ENCODE results near the gene CXCR2. TPM values are rescaled to one million over a fixed set of nuclear protein-coding genes. Genes with fewer than 3 reads are reported as not detected.
"Not testable (repeated sequence)": the region's sequence is repeated elsewhere in the genome, so short reads cannot be mapped to it uniquely, and the experiment has no call there.

CXCR2 gene
- total RNA-seq, 1 experiment from 2014 or later = not detected

DNA sequence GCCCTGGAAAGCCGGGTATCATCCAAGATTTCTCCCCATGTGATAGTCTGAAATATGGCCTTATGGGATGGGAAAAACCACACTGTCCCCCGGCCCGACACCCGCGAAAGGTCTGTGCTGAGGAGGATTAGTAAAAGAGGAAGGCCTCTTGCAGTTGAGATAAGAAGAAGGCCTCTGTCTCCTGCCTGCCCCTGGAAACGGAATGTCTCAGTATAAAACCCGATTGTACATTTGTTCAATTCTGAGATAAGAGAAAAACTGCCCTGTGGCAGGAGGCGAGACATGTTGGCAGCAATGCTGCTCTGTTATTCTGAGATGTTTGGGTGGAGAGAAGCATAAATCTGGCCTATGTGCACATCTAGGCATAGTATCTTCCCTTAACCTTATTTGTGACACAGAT lies 30.0 kb upstream of the CXCR2 start:
- Histone ChIP-seq H3K79me2 (ENCODE audit: low read depth) (no peaks in the 10 kb centered on the region), H3K27ac (no peak overlapping the region), H2AFZ (no peak overlapping the region), H3K36me3 (ENCODE audit: low read depth) (no peaks in the 10 kb centered on the region), H3K4me2 (no peak overlapping the region), H3F3A (ENCODE audit: insufficient read depth, low read depth) (no peaks in the 10 kb centered on the region), H3K4me1 (replicated peaks; ENCODE audit: insufficient read depth) (no peaks in the 10 kb centered on the region), H3K9me3 (ENCODE audit: insufficient read depth, low read depth) (no peaks in the 10 kb centered on the region), H3K9me2 (ENCODE audit: insufficient read depth) (peaks cover 4% of the 10 kb centered on the region; the same call in 1 of the 2 replicates), H3K27me3 (ENCODE audit: insufficient read depth, low read depth) (peaks cover 50% of the 10 kb centered on the region), H3K4me3 (no peak overlapping the region), H4K20me1 (ENCODE audit: insufficient read depth) (no peaks in the 10 kb centered on the region)
- ChIA-PET POLR2A (ENCODE audit: unreplicated experiment) (no interaction called here), CTCF (no interaction called here)
- no TSS peak for BruUV-seq (replicated peaks)
- intact Hi-C loops (cut with micrococcal nuclease; ENCODE audit: unreplicated experiment) = no loop called here
- no peak for DNase-seq
- no peak for TF ChIP-seq EZH2 (IDR thresholded peaks at IDR 0.05; ENCODE audit: low read depth)
- TF ChIP-seq CTCF (conservative IDR thresholded peaks at IDR 0.05) = no peak

DNA sequence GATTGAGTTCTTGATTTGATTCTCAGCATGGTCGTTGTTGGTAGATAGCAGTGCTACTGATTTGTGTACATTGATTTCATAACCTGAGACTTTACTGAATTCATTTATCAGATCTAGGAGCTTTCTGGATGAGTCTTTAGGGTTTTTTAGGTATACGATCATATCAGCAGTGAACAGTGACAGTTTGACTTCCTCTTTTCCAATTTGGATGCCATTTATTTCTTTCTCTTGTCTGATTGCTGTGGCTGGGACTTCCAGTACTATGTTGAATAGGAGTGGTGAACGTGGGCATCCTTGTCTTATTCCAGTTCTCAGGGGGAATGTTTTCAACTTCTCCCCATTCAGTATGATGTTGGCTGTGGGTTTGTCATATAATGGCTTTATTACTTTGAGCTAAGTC lies 27.9 kb upstream of the CXCR2 start:
- TF ChIP-seq CTCF (conservative IDR thresholded peaks at IDR 0.05) = no peak
- TF ChIP-seq EZH2 (IDR thresholded peaks at IDR 0.05; ENCODE audit: low read depth) = no peak

GRCh38 chr2:218108834-218109233 lies 17.0 kb upstream of the CXCR2 start:
- H3F3A ChIP-seq (ENCODE audit: insufficient read depth, low read depth); H3K4me1 ChIP-seq (replicated peaks; ENCODE audit: insufficient read depth); H3K79me2 ChIP-seq (ENCODE audit: low read depth); BruUV-seq (replicated peaks); H3K27ac ChIP-seq; H3K9me2 ChIP-seq (ENCODE audit: insufficient read depth); H3K9me3 ChIP-seq (ENCODE audit: insufficient read depth, low read depth); H4K20me1 ChIP-seq (ENCODE audit: insufficient read depth); H2AFZ ChIP-seq; H3K36me3 ChIP-seq (ENCODE audit: low read depth); DNase-seq; H3K4me3 ChIP-seq; H3K4me2 ChIP-seq; CTCF ChIA-PET; intact Hi-C loops (cut with micrococcal nuclease; ENCODE audit: unreplicated experiment): not testable (repeated sequence)
- peaks cover 16% of the 10 kb centered on the region for H3K27me3 ChIP-seq (ENCODE audit: insufficient read depth, low read depth)
- POLR2A ChIA-PET (ENCODE audit: unreplicated experiment) = interaction anchor here (0.6 to 0.9 kb wide), 2 partner anchors 9 to 38 kb away, joined by 3 to 4 read pairs; no protein-coding TSS in a partner anchor

More for the DNA sequence above, 27.9 kb upstream of the CXCR2 start:
- peaks cover 4% of the 10 kb centered on the region; the same call in 1 of the 2 replicates for H3K9me2 ChIP-seq (ENCODE audit: insufficient read depth)
- no peak for DNase-seq
- no peak overlapping the region for H3K4me2 ChIP-seq
- H3K27me3 ChIP-seq (ENCODE audit: insufficient read depth, low read depth) = peaks cover 55% of the 10 kb centered on the region
- no peaks in the 10 kb centered on the region for H3K79me2 ChIP-seq (ENCODE audit: low read depth)
- H3K9me3 ChIP-seq (ENCODE audit: insufficient read depth, low read depth) = no peaks in the 10 kb centered on the region
- no peak overlapping the region for H3K27ac ChIP-seq
- H4K20me1 ChIP-seq (ENCODE audit: insufficient read depth) = no peaks in the 10 kb centered on the region
- intact Hi-C loops (cut with micrococcal nuclease; ENCODE audit: unreplicated experiment) = no loop called here
- H3K4me3 ChIP-seq = no peak overlapping the region
- H3F3A ChIP-seq (ENCODE audit: insufficient read depth, low read depth) = no peaks in the 10 kb centered on the region
- H3K4me1 ChIP-seq (replicated peaks; ENCODE audit: insufficient read depth) = no peaks in the 10 kb centered on the region
- POLR2A ChIA-PET (ENCODE audit: unreplicated experiment) = no interaction called here
- CTCF ChIA-PET = interaction anchor here (0.6 kb wide), 1 partner anchor 447 kb away, joined by 4 read pairs; no protein-coding TSS in a partner anchor
- H2AFZ ChIP-seq = no peak overlapping the region
- no TSS peak for BruUV-seq (replicated peaks)
- H3K36me3 ChIP-seq (ENCODE audit: low read depth) = no peaks in the 10 kb centered on the region

DNA sequence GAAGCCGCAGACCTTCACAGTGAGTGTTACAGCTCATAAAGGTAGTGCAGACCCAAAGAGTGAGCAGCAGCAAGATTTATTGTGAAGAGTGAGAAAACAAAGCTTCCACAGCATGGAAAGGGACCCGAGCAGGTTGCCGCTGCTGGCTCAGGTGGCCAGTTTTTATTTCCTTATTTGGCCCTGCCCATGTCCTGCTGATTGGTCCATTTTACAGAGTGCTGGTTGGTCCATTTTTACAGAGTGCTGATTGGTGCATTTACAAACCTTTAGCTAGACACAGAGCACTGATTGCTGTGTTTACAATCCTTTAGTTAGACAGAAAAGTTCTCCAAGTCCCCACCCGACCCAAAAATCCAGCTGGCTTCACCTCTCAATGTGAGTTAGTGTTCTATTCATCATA lies 4.0 kb upstream of the CXCR2 start:
- H3K36me3 ChIP-seq (ENCODE audit: low read depth); H3K27ac ChIP-seq; H3K4me1 ChIP-seq (replicated peaks; ENCODE audit: insufficient read depth); H3K4me3 ChIP-seq; H3K27me3 ChIP-seq (ENCODE audit: insufficient read depth, low read depth); intact Hi-C loops (cut with micrococcal nuclease; ENCODE audit: unreplicated experiment); H3K79me2 ChIP-seq (ENCODE audit: low read depth); BruUV-seq (replicated peaks); H4K20me1 ChIP-seq (ENCODE audit: insufficient read depth); H3K9me2 ChIP-seq (ENCODE audit: insufficient read depth); H2AFZ ChIP-seq; POLR2A ChIA-PET (ENCODE audit: unreplicated experiment); H3F3A ChIP-seq (ENCODE audit: insufficient read depth, low read depth); H3K9me3 ChIP-seq (ENCODE audit: insufficient read depth, low read depth); DNase-seq; H3K4me2 ChIP-seq: not testable (repeated sequence)
- CTCF ChIA-PET = interaction anchor here (0.7 kb wide), 1 partner anchor 159 kb away, joined by 3 read pairs; no protein-coding TSS in a partner anchor

DNA sequence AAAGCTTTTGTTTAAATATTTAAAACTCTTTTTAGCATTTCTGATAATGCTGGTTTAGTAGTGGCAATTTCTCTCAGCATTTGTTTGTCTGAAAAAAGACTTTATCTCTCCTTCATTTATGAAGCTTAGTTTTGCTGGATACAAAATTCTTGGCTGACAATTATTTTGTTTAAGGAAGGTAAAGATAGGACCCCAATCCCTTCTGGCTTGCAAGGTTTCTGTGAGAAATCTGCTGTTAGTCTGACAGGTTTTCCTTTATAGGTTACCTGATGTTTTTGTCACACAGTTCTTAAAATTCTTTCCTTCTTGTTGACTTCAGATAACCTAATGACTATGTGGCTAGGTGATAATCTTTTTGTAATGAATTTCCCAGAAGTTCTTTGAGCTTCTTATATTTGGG lies 3.5 kb upstream of the CXCR2 start:
- H3K4me1 ChIP-seq (replicated peaks; ENCODE audit: insufficient read depth); H3K4me2 ChIP-seq; DNase-seq; POLR2A ChIA-PET (ENCODE audit: unreplicated experiment); H3K79me2 ChIP-seq (ENCODE audit: low read depth); H3K4me3 ChIP-seq; H3K9me3 ChIP-seq (ENCODE audit: insufficient read depth, low read depth); H3K27ac ChIP-seq; H3K9me2 ChIP-seq (ENCODE audit: insufficient read depth); H2AFZ ChIP-seq; BruUV-seq (replicated peaks); H3F3A ChIP-seq (ENCODE audit: insufficient read depth, low read depth); H4K20me1 ChIP-seq (ENCODE audit: insufficient read depth); H3K27me3 ChIP-seq (ENCODE audit: insufficient read depth, low read depth); intact Hi-C loops (cut with micrococcal nuclease; ENCODE audit: unreplicated experiment); H3K36me3 ChIP-seq (ENCODE audit: low read depth): not testable (repeated sequence)
- CTCF ChIA-PET = interaction anchor here (0.7 kb wide), 1 partner anchor 160 kb away, joined by 3 read pairs; no protein-coding TSS in a partner anchor

Data from PC-9 (cell line).